ENCODE results near the gene TAS1R2. TPM values are rescaled to one million over a fixed set of nuclear protein-coding genes. Genes with fewer than 3 reads are reported as not detected.

The TAS1R2 gene
- total and polyA plus RNA-seq, 2 of the 8 experiments (the other 6 are each of a cell fraction or from before 2014, with no cell fraction given), result not detected

DNA sequence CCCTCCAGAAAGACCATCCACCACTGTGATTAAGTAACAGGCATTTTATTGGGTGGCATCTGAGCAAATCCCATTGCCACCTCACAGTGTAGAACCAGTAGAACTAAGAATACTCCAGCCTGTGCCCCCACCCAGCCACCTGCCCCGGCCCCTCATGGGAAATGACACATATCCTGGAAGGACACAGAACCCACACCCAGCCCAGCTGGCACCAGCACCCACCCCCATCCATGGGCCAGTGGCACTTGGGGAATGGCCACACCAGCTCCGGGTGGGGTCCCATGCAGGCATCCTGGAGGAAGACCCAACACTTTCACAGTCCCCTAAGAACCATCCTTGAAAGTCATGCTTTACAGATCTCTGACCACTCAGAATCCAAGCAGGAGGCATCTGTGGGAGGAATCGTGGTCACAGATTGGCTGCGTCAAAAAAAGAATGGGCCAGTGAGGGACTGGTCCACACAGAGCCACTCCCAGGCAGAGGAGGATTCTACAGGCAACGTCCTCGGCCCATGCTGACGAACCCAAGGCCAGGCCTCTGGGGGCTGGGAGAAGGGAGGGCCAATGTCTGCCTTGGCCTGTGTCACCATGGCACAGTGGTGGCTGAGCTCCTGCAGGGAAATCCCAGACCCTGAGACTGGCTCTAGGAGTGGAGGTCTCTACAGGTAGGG is 12.1 kb upstream of the TAS1R2 start:
- H2BK5ac ChIP-seq (ENCODE audit: low read depth, low read length), result no peak overlapping the region
- no peaks in the 10 kb centered on the region for H3K4me1 ChIP-seq (replicated peaks in 1 of 4; ENCODE audit: control insufficient read depth in 3 of 4, insufficient read depth in 4 of 4, low read length in 3 of 4)
- no peak overlapping the region for H3K4ac ChIP-seq (replicated peaks; ENCODE audit: insufficient read length, low read depth, low read length)
- H3K23ac ChIP-seq (ENCODE audit: insufficient read length), result no peak overlapping the region
- no peak overlapping the region for H3K4me3 ChIP-seq (ENCODE audit: extremely low read depth in 1 of 4, insufficient read depth in 2 of 4, low read depth in 3 of 4, low read length in 4 of 4)
- H3K9me3 ChIP-seq (ENCODE audit: insufficient read depth in 2 of 2, low read depth in 1 of 2, low read length in 1 of 2), result no peaks in the 10 kb centered on the region
- H3K23me2 ChIP-seq (ENCODE audit: low read depth, low read length), result no peaks in the 10 kb centered on the region
- H2AFZ ChIP-seq (ENCODE audit: low read length), result no peak overlapping the region
- H3K79me1 ChIP-seq (ENCODE audit: low read depth, low read length), result no peaks in the 10 kb centered on the region
- no peak for DNase-seq (ENCODE audit: low read depth in 1 of 2, low spot score in 2 of 2)
- no peak overlapping the region for H2BK15ac ChIP-seq (ENCODE audit: low read length)
- CTCF ChIA-PET (ENCODE audit: partially characterized antibody), result interaction anchor here (1.6 to 4.9 kb wide), 4 partner anchors 11 to 275 kb away, joined by 4 to 45 read pairs (median 10); partner anchors contain the start of gene TAS1R2
- no peaks in the 10 kb centered on the region; a peak in 2 of 8 replicates for H3K36me3 ChIP-seq (ENCODE audit: control insufficient read depth in 2 of 4, insufficient read depth in 4 of 4, low read length in 3 of 4)
- H2BK12ac ChIP-seq (ENCODE audit: low read depth, low read length), result no peak overlapping the region
- no peaks in the 10 kb centered on the region for H3K27me3 ChIP-seq (replicated peaks in 1 of 4; ENCODE audit: control insufficient read depth in 3 of 4, extremely low read depth in 1 of 4, insufficient read depth in 3 of 4, low read length in 3 of 4)
- TF ChIP-seq RBBP5 (IDR thresholded peaks at IDR 0.05; ENCODE audit: borderline replicate concordance, low read depth, low read length) (no peak), CBX5 (IDR thresholded peaks at IDR 0.05; ENCODE audit: low read depth, low read length) (no peak)
- no peak overlapping the region for H3K9ac ChIP-seq (replicated peaks in 1 of 4; ENCODE audit: extremely low read depth in 1 of 4, low read depth in 3 of 4, low read length in 3 of 4)
- H2BK120ac ChIP-seq (replicated peaks; ENCODE audit: low read depth, low read length), result no peak overlapping the region
- H3K56ac ChIP-seq (replicated peaks; ENCODE audit: insufficient read length, low read depth, low read length), result no peak overlapping the region
- H3K27ac ChIP-seq (ENCODE audit: low read depth, low read length), result no peak overlapping the region
- H3K79me2 ChIP-seq (ENCODE audit: control insufficient read depth in 1 of 2, insufficient read depth in 2 of 2, low read length in 2 of 2), result no peaks in the 10 kb centered on the region
- H3K14ac ChIP-seq (ENCODE audit: insufficient read length), result no peak overlapping the region
- WGBS, 2 experiments (ENCODE audit: extremely low coverage in 1 of 2, insufficient coverage in 1 of 2, insufficient read length in 1 of 2, insufficient replicate concordance in 2 of 2, low coverage in 1 of 2, low lambda C conversion rate in 2 of 2, missing lambda C conversion rate in 1 of 2), result 69% methylated on average over 7 of the region's 7 CpGs; no CpG with 5 or more reads in 1 of the 2 experiments
- peaks cover 2 to 4% of the 10 kb centered on the region in 2 experiments for H4K20me1 ChIP-seq (replicated peaks in 1 of 2; ENCODE audit: control insufficient read depth in 1 of 2, insufficient read depth in 2 of 2, low read length in 2 of 2)
- no peak for FAIRE-seq
- no peak overlapping the region for H3K4me2 ChIP-seq (ENCODE audit: insufficient read depth in 1 of 2, low read depth in 2 of 2, low read length in 2 of 2)
- no peak overlapping the region for H3K18ac ChIP-seq (ENCODE audit: extremely low read depth, low read length)
- H4K91ac ChIP-seq (replicated peaks; ENCODE audit: insufficient read length, low read length), result no peak overlapping the region
- H4K8ac ChIP-seq (ENCODE audit: extremely low read depth, insufficient read depth, low read length), result no peak overlapping the region
- no peak overlapping the region for H2AK5ac ChIP-seq (ENCODE audit: low read depth, low read length)
- H2BK20ac ChIP-seq (ENCODE audit: low read length), result no peak overlapping the region
- POLR2A ChIA-PET (ENCODE audit: partially characterized antibody), result no interaction called here
- H4K5ac ChIP-seq (ENCODE audit: insufficient read length, low read depth, low read length), result no peak overlapping the region
